WTC11 (cell line): ENCODE results near the gene ASB12.

Experiments
- ATF6 ChIP-seq: sonication (generic); formaldehyde crosslinking; IDR thresholded peaks from 2 replicates; pipeline ENCODE4 v1.8.1; 2023; ENCODE audit warnings: mild to moderate bottlenecking, missing genetic modification reagents
- CTCF ChIP-seq: fragments of 200-600 bp; IDR thresholded peaks from 2 replicates; pipeline ENCODE4 v1.8.0; 2022; ENCODE audit warnings: antibody characterized with exemption
- MYBL2 ChIP-seq: sonication (generic); formaldehyde crosslinking; IDR thresholded peaks from 2 replicates; pipeline ENCODE4 v1.8.1; 2023; ENCODE audit warnings: mild to moderate bottlenecking, moderate library complexity, missing genetic modification reagents
- NFYB ChIP-seq: sonication (generic); formaldehyde crosslinking; conservative IDR thresholded peaks from 2 replicates; pipeline ENCODE4 v1.8.0; 2022; ENCODE audit warnings: low read depth, missing genetic modification reagents
- NR2C2 ChIP-seq: sonication (generic); formaldehyde crosslinking; IDR thresholded peaks from 2 replicates; pipeline ENCODE4 v1.8.0; 2022; ENCODE audit warnings: mild to moderate bottlenecking, missing genetic modification reagents
- SP1 ChIP-seq: sonication (generic); formaldehyde crosslinking; conservative IDR thresholded peaks from 2 replicates; pipeline ENCODE4 v1.8.1; 2022; ENCODE audit warnings: missing genetic modification reagents
- TEAD1 ChIP-seq: sonication (generic); formaldehyde crosslinking; IDR thresholded peaks from 2 replicates; pipeline ENCODE4 v1.8.0; 2022; ENCODE audit warnings: mild to moderate bottlenecking, missing genetic modification reagents
- TEAD4 ChIP-seq: sonication (generic); formaldehyde crosslinking; IDR thresholded peaks from 2 replicates; pipeline ENCODE4 v1.8.0; 2022; ENCODE audit warnings: mild to moderate bottlenecking, missing genetic modification reagents
- ZNF317 ChIP-seq: sonication (generic); formaldehyde crosslinking; IDR thresholded peaks from 2 replicates; pipeline ENCODE4 v1.8.1; 2023; ENCODE audit warnings: low read depth, mild to moderate bottlenecking, moderate library complexity, missing genetic modification reagents, borderline replicate concordance
- TF ChIP-seq, protein P1 (sequence below): sonication (generic); formaldehyde crosslinking; IDR thresholded peaks from 2 replicates; pipeline ENCODE4 v1.8.0; 2022; ENCODE audit warnings: mild to moderate bottlenecking, missing genetic modification reagents
- TF ChIP-seq, protein P2 (sequence below): sonication (generic); formaldehyde crosslinking; IDR thresholded peaks from 2 replicates; pipeline ENCODE4 v1.8.1; 2023; ENCODE audit warnings: mild to moderate bottlenecking, missing genetic modification reagents, moderate library complexity
- TF ChIP-seq, protein P3 (sequence below): sonication (generic); formaldehyde crosslinking; conservative IDR thresholded peaks from 2 replicates; pipeline ENCODE4 v1.8.1; 2022; ENCODE audit warnings: mild to moderate bottlenecking, missing genetic modification reagents
- TF ChIP-seq, protein P4 (sequence below): sonication (generic); formaldehyde crosslinking; IDR thresholded peaks from 2 replicates; pipeline ENCODE4 v1.8.1; 2023; ENCODE audit warnings: mild to moderate bottlenecking, missing genetic modification reagents, moderate library complexity
- TF ChIP-seq, protein P5 (sequence below): sonication (generic); formaldehyde crosslinking; IDR thresholded peaks from 2 replicates; pipeline ENCODE4 v1.8.0; 2023; ENCODE audit warnings: missing genetic modification reagents, mild to moderate bottlenecking, borderline replicate concordance

- TF ChIP-seq ATF6 (CRISPR knock-in tag) (no peak), CTCF (no peak), ZNF317 (CRISPR knock-in tag) (no peak), TEAD4 (CRISPR knock-in tag) (no peak), SP1 (CRISPR knock-in tag) (no peak), MYBL2 (no peak), NFYB (CRISPR knock-in tag) (no peak), NR2C2 (CRISPR knock-in tag) (no peak), TEAD1 (CRISPR knock-in tag) (no peak)
- TF ChIP-seq, protein P1, sequence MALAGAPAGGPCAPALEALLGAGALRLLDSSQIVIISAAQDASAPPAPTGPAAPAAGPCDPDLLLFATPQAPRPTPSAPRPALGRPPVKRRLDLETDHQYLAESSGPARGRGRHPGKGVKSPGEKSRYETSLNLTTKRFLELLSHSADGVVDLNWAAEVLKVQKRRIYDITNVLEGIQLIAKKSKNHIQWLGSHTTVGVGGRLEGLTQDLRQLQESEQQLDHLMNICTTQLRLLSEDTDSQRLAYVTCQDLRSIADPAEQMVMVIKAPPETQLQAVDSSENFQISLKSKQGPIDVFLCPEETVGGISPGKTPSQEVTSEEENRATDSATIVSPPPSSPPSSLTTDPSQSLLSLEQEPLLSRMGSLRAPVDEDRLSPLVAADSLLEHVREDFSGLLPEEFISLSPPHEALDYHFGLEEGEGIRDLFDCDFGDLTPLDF (CRISPR knock-in tag) = no peak
- TF ChIP-seq, protein P2, sequence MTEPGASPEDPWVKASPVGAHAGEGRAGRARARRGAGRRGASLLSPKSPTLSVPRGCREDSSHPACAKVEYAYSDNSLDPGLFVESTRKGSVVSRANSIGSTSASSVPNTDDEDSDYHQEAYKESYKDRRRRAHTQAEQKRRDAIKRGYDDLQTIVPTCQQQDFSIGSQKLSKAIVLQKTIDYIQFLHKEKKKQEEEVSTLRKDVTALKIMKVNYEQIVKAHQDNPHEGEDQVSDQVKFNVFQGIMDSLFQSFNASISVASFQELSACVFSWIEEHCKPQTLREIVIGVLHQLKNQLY (CRISPR knock-in tag) = no peak
- TF ChIP-seq, protein P3, sequence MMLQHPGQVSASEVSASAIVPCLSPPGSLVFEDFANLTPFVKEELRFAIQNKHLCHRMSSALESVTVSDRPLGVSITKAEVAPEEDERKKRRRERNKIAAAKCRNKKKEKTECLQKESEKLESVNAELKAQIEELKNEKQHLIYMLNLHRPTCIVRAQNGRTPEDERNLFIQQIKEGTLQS (CRISPR knock-in tag) = no peak
- TF ChIP-seq, protein P4, sequence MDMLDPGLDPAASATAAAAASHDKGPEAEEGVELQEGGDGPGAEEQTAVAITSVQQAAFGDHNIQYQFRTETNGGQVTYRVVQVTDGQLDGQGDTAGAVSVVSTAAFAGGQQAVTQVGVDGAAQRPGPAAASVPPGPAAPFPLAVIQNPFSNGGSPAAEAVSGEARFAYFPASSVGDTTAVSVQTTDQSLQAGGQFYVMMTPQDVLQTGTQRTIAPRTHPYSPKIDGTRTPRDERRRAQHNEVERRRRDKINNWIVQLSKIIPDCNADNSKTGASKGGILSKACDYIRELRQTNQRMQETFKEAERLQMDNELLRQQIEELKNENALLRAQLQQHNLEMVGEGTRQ (CRISPR knock-in tag) = no peak
- TF ChIP-seq, protein P5, sequence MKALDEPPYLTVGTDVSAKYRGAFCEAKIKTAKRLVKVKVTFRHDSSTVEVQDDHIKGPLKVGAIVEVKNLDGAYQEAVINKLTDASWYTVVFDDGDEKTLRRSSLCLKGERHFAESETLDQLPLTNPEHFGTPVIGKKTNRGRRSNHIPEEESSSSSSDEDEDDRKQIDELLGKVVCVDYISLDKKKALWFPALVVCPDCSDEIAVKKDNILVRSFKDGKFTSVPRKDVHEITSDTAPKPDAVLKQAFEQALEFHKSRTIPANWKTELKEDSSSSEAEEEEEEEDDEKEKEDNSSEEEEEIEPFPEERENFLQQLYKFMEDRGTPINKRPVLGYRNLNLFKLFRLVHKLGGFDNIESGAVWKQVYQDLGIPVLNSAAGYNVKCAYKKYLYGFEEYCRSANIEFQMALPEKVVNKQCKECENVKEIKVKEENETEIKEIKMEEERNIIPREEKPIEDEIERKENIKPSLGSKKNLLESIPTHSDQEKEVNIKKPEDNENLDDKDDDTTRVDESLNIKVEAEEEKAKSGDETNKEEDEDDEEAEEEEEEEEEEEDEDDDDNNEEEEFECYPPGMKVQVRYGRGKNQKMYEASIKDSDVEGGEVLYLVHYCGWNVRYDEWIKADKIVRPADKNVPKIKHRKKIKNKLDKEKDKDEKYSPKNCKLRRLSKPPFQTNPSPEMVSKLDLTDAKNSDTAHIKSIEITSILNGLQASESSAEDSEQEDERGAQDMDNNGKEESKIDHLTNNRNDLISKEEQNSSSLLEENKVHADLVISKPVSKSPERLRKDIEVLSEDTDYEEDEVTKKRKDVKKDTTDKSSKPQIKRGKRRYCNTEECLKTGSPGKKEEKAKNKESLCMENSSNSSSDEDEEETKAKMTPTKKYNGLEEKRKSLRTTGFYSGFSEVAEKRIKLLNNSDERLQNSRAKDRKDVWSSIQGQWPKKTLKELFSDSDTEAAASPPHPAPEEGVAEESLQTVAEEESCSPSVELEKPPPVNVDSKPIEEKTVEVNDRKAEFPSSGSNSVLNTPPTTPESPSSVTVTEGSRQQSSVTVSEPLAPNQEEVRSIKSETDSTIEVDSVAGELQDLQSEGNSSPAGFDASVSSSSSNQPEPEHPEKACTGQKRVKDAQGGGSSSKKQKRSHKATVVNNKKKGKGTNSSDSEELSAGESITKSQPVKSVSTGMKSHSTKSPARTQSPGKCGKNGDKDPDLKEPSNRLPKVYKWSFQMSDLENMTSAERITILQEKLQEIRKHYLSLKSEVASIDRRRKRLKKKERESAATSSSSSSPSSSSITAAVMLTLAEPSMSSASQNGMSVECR (CRISPR knock-in tag) = no peak
Observed at GRCh38 chrX:64198036-64198435, 32.4 kb downstream of the ASB12 start.
